Measurements from ENCODE around the gene SPRR3. TPM values are rescaled to one million over a fixed set of nuclear protein-coding genes. Genes with fewer than 3 reads are reported as not detected.

Gene SPRR3
- 286 and 324 TPM in 2 replicates for total RNA-seq

GRCh38 chr1:153001382-153001781 is at the start of gene SPRR3:
TSS of gene SPRR3 (plus strand) at chr1:153001749. CDS start at chr1:153003021, 1,272 bp downstream.

GRCh38 chr1:152970495-152970894 is 31.1 kb upstream of the SPRR3 start, which contains the start of gene SPRR4:
TSS of gene SPRR4 (plus strand) at chr1:152970648. CDS start at chr1:152971891, 1,243 bp downstream.

GRCh38 chr1:152983743-152984142 is 17.8 kb upstream of the SPRR3 start, which contains the start of gene SPRR1A:
TSS of gene SPRR1A (plus strand) at chr1:152984081. CDS start at chr1:152985231, 1,150 bp downstream.

GRCh38 chr1:153030895-153031294 is 29.3 kb downstream of the SPRR3 start, which contains the start of gene SPRR1B:
TSS of gene SPRR1B (plus strand) at chr1:153031203. CDS start at chr1:153032346, 1,143 bp downstream.

GRCh38 chr1:153040950-153041631 is 39.5 kb downstream of the SPRR3 start, which contains the start of gene SPRR2D:
TSS of gene SPRR2D (minus strand) at chr1:153041120. CDS start at chr1:153040346, 774 bp downstream.

Other genes with a start within 250 kb of the SPRR3 start
- gene KPRP, start 243.7 kb upstream of the SPRR3 start, total RNA-seq, result not detected in 2 replicates
- gene LCE1F, start 226.6 kb upstream of the SPRR3 start, total RNA-seq, result not detected in 2 replicates
- gene LCE1E, start 215.5 kb upstream of the SPRR3 start, total RNA-seq, result 0.37 TPM in 1 of 2 replicates, not detected in the other
- not detected in 2 replicates for gene LCE1D, start 205.0 kb upstream of the SPRR3 start, total RNA-seq
- not detected in 2 replicates for gene LCE1C, start 195.1 kb upstream of the SPRR3 start, total RNA-seq
- not detected in 2 replicates for gene LCE1B, start 189.8 kb upstream of the SPRR3 start, total RNA-seq
- not detected in 2 replicates for gene LCE1A, start 174.3 kb upstream of the SPRR3 start, total RNA-seq
- not detected in 2 replicates for gene LCE6A, start 158.9 kb upstream of the SPRR3 start, total RNA-seq
- not detected in 2 replicates for gene LCE7A, start 141.8 kb upstream of the SPRR3 start, total RNA-seq
- not detected in 2 replicates for gene SMCP, start 123.4 kb upstream of the SPRR3 start, total RNA-seq
- gene IVL, start 93.2 kb upstream of the SPRR3 start, total RNA-seq, result 46.3 and 60.1 TPM in 2 replicates
- 0.71 TPM in 1 of 2 replicates, not detected in the other for gene SPRR5, start 54.5 kb upstream of the SPRR3 start, total RNA-seq
- gene SPRR4, start 31.1 kb upstream of the SPRR3 start, total RNA-seq, result not detected in 2 replicates
- 83.3 and 172 TPM in 2 replicates for gene SPRR1A, start 17.7 kb upstream of the SPRR3 start, total RNA-seq
- 1,378 and 2,304 TPM in 2 replicates for gene SPRR1B, start 29.5 kb downstream of the SPRR3 start, total RNA-seq
- gene SPRR2D, start 39.4 kb downstream of the SPRR3 start, total RNA-seq, result 14.5 and 17.9 TPM in 2 replicates
- gene SPRR2A, start 55.8 kb downstream of the SPRR3 start, total RNA-seq, result 8.3 and 8.4 TPM in 2 replicates
- gene SPRR2B, start 69.9 kb downstream of the SPRR3 start, total RNA-seq, result not detected in 2 replicates
- gene SPRR2E, start 92.8 kb downstream of the SPRR3 start, total RNA-seq, result 5.4 and 6.5 TPM in 2 replicates
- 0.28 TPM in 1 of 2 replicates, not detected in the other for gene SPRR2F, start 111.8 kb downstream of the SPRR3 start, total RNA-seq
- gene SPRR2G, start 149.1 kb downstream of the SPRR3 start, total RNA-seq, result not detected in 2 replicates
- gene LELP1, start 201.7 kb downstream of the SPRR3 start, total RNA-seq, result not detected in 2 replicates
- not detected in 2 replicates for gene PRR9, start 215.8 kb downstream of the SPRR3 start, total RNA-seq